Tibial nerve (tissue), 4 donors: ENCODE data around the gene PITX1.

Experiments
- CTCF ChIP-seq, 5 experiments: fragments of 200-600 bp in 3 of 5; fragments of 450-650 bp in 2 of 5; sonication (generic) in 3 of 5; IDR thresholded peaks; one replicate each; pipeline ENCODE4 v1.5.1; 2016 to 2019; ENCODE audit warnings: antibody characterized with exemption in 5 of 5, mild to moderate bottlenecking in 3 of 5, moderate library complexity in 2 of 5
- EP300 ChIP-seq, 2 donors: sonication (generic); formaldehyde crosslinking; IDR thresholded peaks; one replicate each; pipeline ENCODE4 v1.6.1; 2017; ENCODE audit warnings: antibody characterized with exemption in 2 of 2, mild to moderate bottlenecking in 1 of 2
- POLR2A ChIP-seq, 2 donors: fragments of 450-650 bp; IDR thresholded peaks; one replicate each; pipeline ENCODE4 v1.6.1; 2017; ENCODE audit warnings: antibody characterized with exemption in 2 of 2, mild to moderate bottlenecking in 2 of 2, moderate library complexity in 2 of 2

GRCh38 chr5:135012951-135013391 lies 21.1 kb downstream of the PITX1 start:
- TF ChIP-seq CTCF (IDR thresholded peaks at IDR 0.05): no peak
- TF ChIP-seq POLR2A (IDR thresholded peaks at IDR 0.05): no peak
- no peak for TF ChIP-seq EP300 (IDR thresholded peaks at IDR 0.05)
